Measurements from ENCODE around the gene SUSD4. TPM values are rescaled to one million over a fixed set of nuclear protein-coding genes. Genes with fewer than 3 reads are reported as not detected.

The SUSD4 gene
- total RNA-seq, 1 experiment from 2014 or later = 7.2 TPM

DNA sequence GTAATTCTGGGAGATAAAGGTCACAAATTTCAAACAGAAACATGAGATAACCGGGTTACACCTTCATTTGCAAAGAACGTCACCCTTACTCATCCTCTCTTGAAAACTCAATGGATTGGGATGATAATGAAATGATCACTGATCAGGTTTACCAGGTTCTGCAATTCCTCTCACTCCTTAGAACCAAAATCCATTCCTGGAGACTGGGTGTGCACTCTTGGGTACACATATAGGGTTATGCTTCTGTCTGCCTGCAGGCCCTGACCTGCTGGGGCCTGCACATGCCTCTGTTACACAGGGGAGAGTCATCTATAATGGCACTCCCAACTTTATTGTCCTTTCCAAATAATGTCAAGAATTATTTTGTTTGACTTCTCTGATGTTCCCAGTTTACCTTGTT, 8.3 kb downstream of the SUSD4 start:
- H3K9me3 Mint-ChIP-seq (ENCODE audit: low read depth, unreplicated experiment) = no peaks in the 10 kb centered on the region
- H3K27ac Mint-ChIP-seq (ENCODE audit: unreplicated experiment) = no peak overlapping the region
- H3K4me3 Mint-ChIP-seq (ENCODE audit: low read depth, unreplicated experiment) = no peak overlapping the region
- CTCF ChIA-PET = interaction anchor here (0.7 kb wide), 1 partner anchor 66 kb away, joined by 3 read pairs; no protein-coding TSS in a partner anchor
- TF ChIP-seq, protein P1, sequence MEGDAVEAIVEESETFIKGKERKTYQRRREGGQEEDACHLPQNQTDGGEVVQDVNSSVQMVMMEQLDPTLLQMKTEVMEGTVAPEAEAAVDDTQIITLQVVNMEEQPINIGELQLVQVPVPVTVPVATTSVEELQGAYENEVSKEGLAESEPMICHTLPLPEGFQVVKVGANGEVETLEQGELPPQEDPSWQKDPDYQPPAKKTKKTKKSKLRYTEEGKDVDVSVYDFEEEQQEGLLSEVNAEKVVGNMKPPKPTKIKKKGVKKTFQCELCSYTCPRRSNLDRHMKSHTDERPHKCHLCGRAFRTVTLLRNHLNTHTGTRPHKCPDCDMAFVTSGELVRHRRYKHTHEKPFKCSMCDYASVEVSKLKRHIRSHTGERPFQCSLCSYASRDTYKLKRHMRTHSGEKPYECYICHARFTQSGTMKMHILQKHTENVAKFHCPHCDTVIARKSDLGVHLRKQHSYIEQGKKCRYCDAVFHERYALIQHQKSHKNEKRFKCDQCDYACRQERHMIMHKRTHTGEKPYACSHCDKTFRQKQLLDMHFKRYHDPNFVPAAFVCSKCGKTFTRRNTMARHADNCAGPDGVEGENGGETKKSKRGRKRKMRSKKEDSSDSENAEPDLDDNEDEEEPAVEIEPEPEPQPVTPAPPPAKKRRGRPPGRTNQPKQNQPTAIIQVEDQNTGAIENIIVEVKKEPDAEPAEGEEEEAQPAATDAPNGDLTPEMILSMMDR (IDR thresholded peaks at IDR 0.05; ENCODE audit: unreplicated experiment) = no peak
- no peaks in the 10 kb centered on the region for H3K36me3 Mint-ChIP-seq (ENCODE audit: insufficient read depth, unreplicated experiment)
- H3K4me1 Mint-ChIP-seq (ENCODE audit: low read depth, unreplicated experiment) = no peaks in the 10 kb centered on the region
- H3K27me3 Mint-ChIP-seq (ENCODE audit: unreplicated experiment) = peaks cover 80% of the 10 kb centered on the region
- no peak for DNase-seq
- no TSS peak for BruUV-seq (replicated peaks)
- intact Hi-C loops (cut with micrococcal nuclease; ENCODE audit: unreplicated experiment) = no loop called here

DNA sequence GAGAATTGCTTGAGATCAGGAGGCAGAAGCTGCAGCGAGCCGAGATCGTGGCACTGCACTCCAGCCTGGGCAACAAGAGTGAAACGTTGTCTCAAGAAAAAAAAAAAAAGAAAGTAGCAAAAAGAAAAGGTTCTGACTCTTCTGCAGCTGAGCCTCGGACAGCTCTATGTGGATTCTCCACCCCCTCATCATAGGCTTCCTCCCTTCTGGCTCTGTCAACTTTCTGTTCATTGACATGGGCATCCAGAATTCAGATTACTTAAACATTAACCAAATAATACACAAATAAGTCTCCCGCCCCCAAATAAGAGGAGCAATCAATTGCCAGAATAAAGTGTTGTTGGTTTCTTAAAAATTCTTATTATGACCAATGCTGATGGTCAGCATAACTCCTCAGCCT, 10.0 kb downstream of the SUSD4 start:
- DNase-seq = no peak
- H3K9me3 Mint-ChIP-seq (ENCODE audit: low read depth, unreplicated experiment) = no peaks in the 10 kb centered on the region
- H3K4me1 Mint-ChIP-seq (ENCODE audit: low read depth, unreplicated experiment) = no peaks in the 10 kb centered on the region
- H3K27ac Mint-ChIP-seq (ENCODE audit: unreplicated experiment) = no peak overlapping the region
- intact Hi-C loops (cut with micrococcal nuclease; ENCODE audit: unreplicated experiment) = no loop called here
- CTCF ChIA-PET = interaction anchor here (1.2 kb wide), 1 partner anchor 10 kb away, joined by 3 read pairs; the partner anchor contains the start of gene SUSD4
- no peak overlapping the region for H3K4me3 Mint-ChIP-seq (ENCODE audit: low read depth, unreplicated experiment)
- no peaks in the 10 kb centered on the region for H3K36me3 Mint-ChIP-seq (ENCODE audit: insufficient read depth, unreplicated experiment)
- TF ChIP-seq, protein P1 (IDR thresholded peaks at IDR 0.05; ENCODE audit: unreplicated experiment) = no peak
- H3K27me3 Mint-ChIP-seq (ENCODE audit: unreplicated experiment) = peaks cover 62% of the 10 kb centered on the region
- no TSS peak for BruUV-seq (replicated peaks)

DNA sequence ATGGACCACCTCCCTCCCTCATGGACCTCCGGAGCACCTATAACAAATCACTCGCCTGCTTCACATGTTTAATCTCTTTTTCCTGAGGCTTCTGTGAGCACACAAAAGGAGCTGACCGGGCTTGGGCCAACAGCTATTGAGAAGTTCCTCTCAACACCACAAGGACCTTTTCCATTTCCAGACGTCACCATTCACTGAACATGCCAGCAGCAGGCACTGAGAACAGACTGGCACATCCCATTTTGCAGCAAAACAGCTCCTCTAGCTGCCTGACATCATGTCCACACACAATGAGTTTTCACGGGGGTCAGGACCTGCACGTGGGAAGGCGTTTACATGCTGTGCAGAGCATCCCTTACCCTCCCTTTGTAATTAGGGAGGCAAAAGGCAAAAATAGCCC, 11.0 kb downstream of the SUSD4 start:
- TF ChIP-seq, protein P1 (IDR thresholded peaks at IDR 0.05; ENCODE audit: unreplicated experiment) = no peak
- no TSS peak for BruUV-seq (replicated peaks)
- H3K27me3 Mint-ChIP-seq (ENCODE audit: unreplicated experiment) = peaks cover 58% of the 10 kb centered on the region
- no peak overlapping the region for H3K27ac Mint-ChIP-seq (ENCODE audit: unreplicated experiment)
- CTCF ChIA-PET = interaction anchor here (0.6 to 1.2 kb wide), 2 partner anchors 11 to 215 kb away, joined by 3 read pairs; partner anchors contain the start of gene SUSD4
- no peak for DNase-seq
- H3K9me3 Mint-ChIP-seq (ENCODE audit: low read depth, unreplicated experiment) = no peaks in the 10 kb centered on the region
- intact Hi-C loops (cut with micrococcal nuclease; ENCODE audit: unreplicated experiment) = no loop called here
- H3K36me3 Mint-ChIP-seq (ENCODE audit: insufficient read depth, unreplicated experiment) = no peaks in the 10 kb centered on the region
- no peak overlapping the region for H3K4me3 Mint-ChIP-seq (ENCODE audit: low read depth, unreplicated experiment)
- H3K4me1 Mint-ChIP-seq (ENCODE audit: low read depth, unreplicated experiment) = no peaks in the 10 kb centered on the region

DNA sequence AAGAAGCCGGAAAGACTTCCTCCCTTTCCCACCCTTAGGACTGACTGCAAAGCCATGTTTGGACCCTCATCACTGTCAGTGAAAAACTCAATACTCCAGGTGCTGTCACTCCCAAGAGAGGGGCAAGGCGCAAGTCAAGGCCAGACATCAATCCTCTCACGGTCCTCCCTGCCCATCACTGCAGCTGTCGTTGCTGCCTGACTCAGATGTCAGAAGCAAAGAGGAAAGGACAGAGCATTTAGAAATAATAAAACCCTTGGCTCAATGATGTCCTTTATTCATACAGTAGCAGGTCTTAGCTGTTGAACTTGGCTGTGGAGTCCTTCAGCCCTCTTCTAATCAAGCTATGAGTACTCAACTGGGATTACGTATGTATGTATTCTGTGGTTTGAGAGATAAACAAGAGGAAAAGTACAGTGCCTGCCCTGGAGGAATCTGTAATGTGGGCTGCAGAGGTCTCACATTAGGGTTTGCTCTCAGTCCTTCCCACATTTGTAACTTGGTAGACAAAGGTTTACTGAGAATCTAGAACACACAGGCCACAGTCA, 13.5 kb downstream of the SUSD4 start:
- Mint-ChIP-seq H3K36me3 (ENCODE audit: insufficient read depth, unreplicated experiment) (no peaks in the 10 kb centered on the region), H3K4me1 (ENCODE audit: low read depth, unreplicated experiment) (no peaks in the 10 kb centered on the region), H3K27me3 (ENCODE audit: unreplicated experiment) (peaks cover 44% of the 10 kb centered on the region), H3K4me3 (ENCODE audit: low read depth, unreplicated experiment) (no peak overlapping the region), H3K27ac (ENCODE audit: unreplicated experiment) (no peak overlapping the region), H3K9me3 (ENCODE audit: low read depth, unreplicated experiment) (no peaks in the 10 kb centered on the region)
- BruUV-seq (replicated peaks) = no TSS peak
- TF ChIP-seq, protein P1 (IDR thresholded peaks at IDR 0.05; ENCODE audit: unreplicated experiment) = no peak
- no peak for DNase-seq
- CTCF ChIA-PET = no interaction called here
- intact Hi-C loops (cut with micrococcal nuclease; ENCODE audit: unreplicated experiment) = no loop called here
